HG03139 (cell line): ENCODE measurements around the gene TMEM141.
A peak's percentile ranks its signal among the peaks of the same experiment; 100 is the strongest.
"Not testable (repeated sequence)": the region's sequence is repeated elsewhere in the genome, so short reads cannot be mapped to it uniquely, and the experiment has no call there.

Experiments
- ATAC-seq: cut with Tn5 transposase; IDR thresholded peaks from one replicate; pipeline ENCODE4 v1.9.1; 2021; ENCODE audit not compliant: unreplicated experiment

The TMEM141 gene

GRCh38 chr9:136794281-136794999 lies 3.3 kb downstream of the TMEM141 start:
- ATAC-seq = no peak

GRCh38 chr9:136795000-136795348 lies 3.8 kb downstream of the TMEM141 start:
- ATAC-seq = no peak

- ATAC-seq = no peak
These were observed 5.2 kb downstream of the TMEM141 start, which contains the start of gene CCDC183 for GRCh38 chr9:136796238-136796774. Gene CCDC183, plus strand, starts transcription at chr9:136796338. Its CDS starts 60 bp downstream, at chr9:136796398.

- ATAC-seq = not testable (repeated sequence)
These were observed 5.7 kb downstream of the TMEM141 start for GRCh38 chr9:136796775-136797347.

- no peak for ATAC-seq
These were observed 7.5 kb downstream of the TMEM141 start for GRCh38 chr9:136798708-136799078.

- ATAC-seq = no peak
These were observed 8.1 kb downstream of the TMEM141 start for GRCh38 chr9:136799079-136799853.

GRCh38 chr9:136799854-136800657 lies 8.9 kb downstream of the TMEM141 start:
- ATAC-seq = peak; percentile 45

- ATAC-seq = no peak
These were observed 11.2 kb downstream of the TMEM141 start for GRCh38 chr9:136802321-136802720.

- ATAC-seq = not testable (repeated sequence)
These were observed 11.9 kb downstream of the TMEM141 start for GRCh38 chr9:136803009-136803550.

- no peak for ATAC-seq
These were observed 12.7 kb downstream of the TMEM141 start for GRCh38 chr9:136803551-136804508.

- ATAC-seq = no peak
These were observed 13.5 kb downstream of the TMEM141 start for GRCh38 chr9:136804509-136805206.

GRCh38 chr9:136805207-136805740 lies 14.1 kb downstream of the TMEM141 start:
- no peak for ATAC-seq

GRCh38 chr9:136806067-136806466 lies 14.9 kb downstream of the TMEM141 start:
- no peak for ATAC-seq

GRCh38 chr9:136806631-136807201 lies 15.6 kb downstream of the TMEM141 start:
- no peak for ATAC-seq

GRCh38 chr9:136807281-136808074 lies 16.3 kb downstream of the TMEM141 start, which contains the start of gene RABL6:
Gene RABL6, plus strand, starts transcription at chr9:136807948. Its CDS starts 249 bp downstream, at chr9:136808197.
- peak; percentile 52 for ATAC-seq

GRCh38 chr9:136808075-136808805 lies 17.1 kb downstream of the TMEM141 start:
- ATAC-seq = peak; percentile 26

GRCh38 chr9:136808806-136809158 lies 17.6 kb downstream of the TMEM141 start:
- ATAC-seq = no peak
